Stimulated activated naive CD4-positive, alpha-beta T cell (primary cell): Measurements from ENCODE around the gene CDYL.

Experiments
- DNase-seq, 6 experiments: peaks; one replicate each; lab custom pipeline; 2025; lab: John Stamatoyannopoulos, UW

The CDYL gene

GRCh38 chr6:4884646-4885340 is 108.6 kb downstream of the CDYL start:
- no peak for DNase-seq

GRCh38 chr6:4885341-4885933 is 109.2 kb downstream of the CDYL start:
- DNase-seq = no peak

- no peak for DNase-seq
Measured at GRCh38 chr6:4888841-4889240, 112.6 kb downstream of the CDYL start.

- no peak for DNase-seq
Measured at GRCh38 chr6:4889701-4890100, 113.5 kb downstream of the CDYL start.

- DNase-seq = no peak
Measured at GRCh38 chr6:4890191-4890590, 114.0 kb downstream of the CDYL start.

- DNase-seq = no peak
Measured at GRCh38 chr6:4890627-4891026, 114.4 kb downstream of the CDYL start.

- no peak for DNase-seq
Measured at GRCh38 chr6:4891141-4891540, 114.9 kb downstream of the CDYL start.

- DNase-seq = no peak
Measured at GRCh38 chr6:4892785-4893485, 116.7 kb downstream of the CDYL start.

GRCh38 chr6:4894049-4894448 is 117.8 kb downstream of the CDYL start:
- no peak for DNase-seq

GRCh38 chr6:4895971-4896370 is 119.8 kb downstream of the CDYL start:
- DNase-seq = no peak

GRCh38 chr6:4896401-4896800 is 120.2 kb downstream of the CDYL start:
- DNase-seq = no peak

GRCh38 chr6:4899249-4900034 is 123.2 kb downstream of the CDYL start:
- no peak for DNase-seq

GRCh38 chr6:4901386-4902061 is 125.3 kb downstream of the CDYL start:
- DNase-seq = no peak

GRCh38 chr6:4902363-4902762 is 126.2 kb downstream of the CDYL start:
- no peak for DNase-seq

- no peak for DNase-seq
Measured at GRCh38 chr6:4903121-4903520, 126.9 kb downstream of the CDYL start.

GRCh38 chr6:4903751-4904370 is 127.7 kb downstream of the CDYL start:
- DNase-seq = no peak

- DNase-seq = no peak
Measured at GRCh38 chr6:4904461-4905025, 128.3 kb downstream of the CDYL start.

GRCh38 chr6:4905826-4906225 is 129.6 kb downstream of the CDYL start:
- no peak for DNase-seq

- no peak for DNase-seq
Measured at GRCh38 chr6:4906293-4907276, 130.4 kb downstream of the CDYL start.

- no peak for DNase-seq
Measured at GRCh38 chr6:4907602-4908001, 131.4 kb downstream of the CDYL start.
